ACC112 (cell line): ENCODE results near the gene SESN3.

Experiments used
- H2AFZ ChIP-seq: fragments of 200-600 bp; sonication (generic); one replicate; pipeline ENCODE4 v1.6.0; 2017; ENCODE audit warnings: antibody characterized with exemption, low read length; ENCODE audit not compliant: unreplicated experiment
- H3K27ac ChIP-seq: fragments of 200-600 bp; sonication (generic); 2 replicates; pipeline ENCODE4 v1.5.1; 2014; ENCODE audit warnings: low read depth, mild to moderate bottlenecking, antibody characterized with exemption, low read length, moderate library complexity
- H3K27me3 ChIP-seq: fragments of 200-600 bp; sonication (generic); 2 replicates; pipeline ENCODE4 v1.6.1; 2014; ENCODE audit warnings: mild to moderate bottlenecking, antibody characterized with exemption, low read length, moderate library complexity, mixed read lengths; ENCODE audit not compliant: insufficient read depth
- H3K36me3 ChIP-seq: fragments of 200-600 bp; sonication (generic); 2 replicates; pipeline ENCODE4 v1.6.1; 2016; ENCODE audit warnings: mild to moderate bottlenecking, antibody characterized with exemption, low read length, moderate library complexity, mixed read lengths; ENCODE audit not compliant: insufficient read depth
- H3K4me1 ChIP-seq: fragments of 200-600 bp; sonication (generic); one replicate; pipeline ENCODE4 v1.6.1; 2016; ENCODE audit warnings: low read length, mixed read lengths; ENCODE audit not compliant: insufficient read depth, unreplicated experiment, control insufficient read depth
- H3K4me3 ChIP-seq: fragments of 200-600 bp; sonication (generic); 2 replicates; pipeline ENCODE4 v1.5.1; 2014; ENCODE audit warnings: mild to moderate bottlenecking, low read depth, low read length
- H3K79me2 ChIP-seq: fragments of 200-600 bp; sonication (generic); one replicate; pipeline ENCODE4 v1.6.0; 2016; ENCODE audit warnings: low read length; ENCODE audit not compliant: control insufficient read depth, unreplicated experiment, insufficient read depth

Gene SESN3

GRCh38 chr11:95165638-95166037, 65.4 kb downstream of the SESN3 start:
- H3K27me3 ChIP-seq, result no peaks in the 10 kb centered on the region

GRCh38 chr11:95163106-95163505, 67.9 kb downstream of the SESN3 start:
- Histone ChIP-seq H3K4me3 (no peak overlapping the region), H3K27me3 (no peaks in the 10 kb centered on the region), H3K79me2 (no peaks in the 10 kb centered on the region), H2AFZ (no peak overlapping the region), H3K4me1 (no peaks in the 10 kb centered on the region), H3K27ac (no peak overlapping the region), H3K36me3 (no peaks in the 10 kb centered on the region)

More at GRCh38 chr11:95165638-95166037, 65.4 kb downstream of the SESN3 start:
- no peaks in the 10 kb centered on the region for H3K4me1 ChIP-seq
- no peak overlapping the region for H3K4me3 ChIP-seq
- H2AFZ ChIP-seq, result no peak overlapping the region
- no peaks in the 10 kb centered on the region for H3K79me2 ChIP-seq
- no peak overlapping the region for H3K27ac ChIP-seq
- H3K36me3 ChIP-seq, result no peaks in the 10 kb centered on the region

GRCh38 chr11:95161248-95161647, 69.8 kb downstream of the SESN3 start:
- no peaks in the 10 kb centered on the region for H3K79me2 ChIP-seq
- H3K4me3 ChIP-seq, result no peak overlapping the region
- no peak overlapping the region for H2AFZ ChIP-seq
- H3K36me3 ChIP-seq, result no peaks in the 10 kb centered on the region
- H3K27ac ChIP-seq, result no peak overlapping the region
- no peaks in the 10 kb centered on the region for H3K27me3 ChIP-seq
- H3K4me1 ChIP-seq, result no peaks in the 10 kb centered on the region

GRCh38 chr11:95157824-95158223, 73.2 kb downstream of the SESN3 start:
- H3K4me3 ChIP-seq, result no peak overlapping the region
- H3K27ac ChIP-seq, result no peak overlapping the region
- H3K27me3 ChIP-seq, result no peaks in the 10 kb centered on the region
- no peak overlapping the region for H2AFZ ChIP-seq
- peaks cover 4% of the 10 kb centered on the region for H3K4me1 ChIP-seq
- no peaks in the 10 kb centered on the region for H3K36me3 ChIP-seq
- no peaks in the 10 kb centered on the region for H3K79me2 ChIP-seq

GRCh38 chr11:95156916-95157541, 74.0 kb downstream of the SESN3 start:
- Histone ChIP-seq H3K36me3 (no peaks in the 10 kb centered on the region), H3K4me1 (peaks cover 4% of the 10 kb centered on the region), H3K27ac (no peak overlapping the region), H3K79me2 (no peaks in the 10 kb centered on the region), H2AFZ (no peak overlapping the region), H3K4me3 (no peak overlapping the region), H3K27me3 (no peaks in the 10 kb centered on the region)

- Histone ChIP-seq H3K4me1 (peaks cover 4% of the 10 kb centered on the region), H3K36me3 (no peaks in the 10 kb centered on the region), H3K4me3 (no peak overlapping the region), H2AFZ (no peak overlapping the region), H3K79me2 (no peaks in the 10 kb centered on the region), H3K27ac (no peak overlapping the region), H3K27me3 (no peaks in the 10 kb centered on the region)
Measured at GRCh38 chr11:95156133-95156721, 74.8 kb downstream of the SESN3 start.

GRCh38 chr11:95155385-95155784, 75.6 kb downstream of the SESN3 start:
- no peaks in the 10 kb centered on the region for H3K79me2 ChIP-seq
- H3K4me1 ChIP-seq, result peaks cover 4% of the 10 kb centered on the region
- no peak overlapping the region for H2AFZ ChIP-seq
- no peaks in the 10 kb centered on the region for H3K27me3 ChIP-seq
- H3K4me3 ChIP-seq, result no peak overlapping the region
- H3K36me3 ChIP-seq, result no peaks in the 10 kb centered on the region
- no peak overlapping the region for H3K27ac ChIP-seq

GRCh38 chr11:95154514-95154913, 76.5 kb downstream of the SESN3 start:
- H3K27ac ChIP-seq, result no peak overlapping the region
- H3K36me3 ChIP-seq, result no peaks in the 10 kb centered on the region
- peaks cover 4% of the 10 kb centered on the region for H3K4me1 ChIP-seq
- no peak overlapping the region for H3K4me3 ChIP-seq
- no peaks in the 10 kb centered on the region for H3K27me3 ChIP-seq
- no peak overlapping the region for H2AFZ ChIP-seq
- no peaks in the 10 kb centered on the region for H3K79me2 ChIP-seq

GRCh38 chr11:95153857-95154246, 77.2 kb downstream of the SESN3 start:
- no peaks in the 10 kb centered on the region for H3K79me2 ChIP-seq
- no peak overlapping the region for H3K4me3 ChIP-seq
- H3K36me3 ChIP-seq, result no peaks in the 10 kb centered on the region
- H3K4me1 ChIP-seq, result peaks cover 4% of the 10 kb centered on the region
- H3K27ac ChIP-seq, result no peak overlapping the region
- H2AFZ ChIP-seq, result no peak overlapping the region
- no peaks in the 10 kb centered on the region for H3K27me3 ChIP-seq

- Histone ChIP-seq H3K27ac (no peak overlapping the region), H3K79me2 (no peaks in the 10 kb centered on the region), H3K36me3 (no peaks in the 10 kb centered on the region), H2AFZ (no peak overlapping the region), H3K4me3 (no peak overlapping the region), H3K4me1 (peaks cover 8% of the 10 kb centered on the region), H3K27me3 (no peaks in the 10 kb centered on the region)
Measured at GRCh38 chr11:95152876-95153856, 77.8 kb downstream of the SESN3 start.
